ENCODE data around the gene BLOC1S1. TPM values are rescaled to one million over a fixed set of nuclear protein-coding genes. Genes with fewer than 3 reads are reported as not detected.
A peak's percentile ranks its signal among the peaks of the same experiment; 100 is the strongest.

The BLOC1S1 gene
- total and polyA plus RNA-seq, 2 of the 4 experiments (the other 2 are of a cell fraction) = 128 to 285 TPM

- intact Hi-C loops (cut with micrococcal nuclease) = loop anchor here (5.0 kb wide), 2 partner anchors 73 to 188 kb away; partner anchors contain the start of genes DGKA, ORMDL2 and SARNP
- H3K27ac ChIP-seq (ENCODE audit: insufficient read depth, low read length) = 0 out of 2 replicates have a peak overlapping the region, but pooled peaks have one; percentile 5
These were observed 28.6 kb downstream of the BLOC1S1 start for GRCh38 chr12:55744340-55745030.

More at GRCh38 chr12:55744340-55745030, 28.6 kb downstream of the BLOC1S1 start:
- H3K4ac ChIP-seq (ENCODE audit: low read depth, low read length) = peak overlapping the region; percentile 14; the same call in 1 of the 2 replicates
- no peaks in the 10 kb centered on the region for H3K9me3 ChIP-seq (ENCODE audit: control insufficient read depth, insufficient read depth, low read length)
- peak overlapping the region; percentile 92 for H2AFZ ChIP-seq (replicated peaks; ENCODE audit: low read length, poor library complexity)
- H3K4me1 ChIP-seq (ENCODE audit: control insufficient read depth, insufficient read depth, low read length) = peaks cover 15% of the 10 kb centered on the region
- ChIA-PET CTCF (interaction anchor here (0.8 to 1.8 kb wide), 3 partner anchors 52 to 191 kb away, joined by 3 to 5 read pairs (median 3); no protein-coding TSS in a partner anchor), POLR2A (ENCODE audit: unreplicated experiment) (no interaction called here)
- H2BK20ac ChIP-seq (ENCODE audit: low read depth, low read length) = no peak overlapping the region
- in situ Hi-C loops (cut with MboI; ENCODE audit: low sequenced_read_pairs) = no loop called here
- H3K18ac ChIP-seq (ENCODE audit: low read depth, low read length) = no peak overlapping the region
- H4K8ac ChIP-seq (ENCODE audit: low read depth in 2 of 2, low read length in 2 of 2) = no peak overlapping the region
- H4K91ac ChIP-seq (ENCODE audit: insufficient read depth, low read depth, low read length) = no peak overlapping the region
- peak overlapping the region; percentile 55; the same call in 1 of the 2 replicates for H3K14ac ChIP-seq (replicated peaks; ENCODE audit: low read depth, low read length)
- H3K56ac ChIP-seq (ENCODE audit: extremely low read depth, insufficient read depth, low read length) = no peak overlapping the region
- DNase-seq (no peak), ATAC-seq (ENCODE audit: low read depth) (peak; percentile 1; the same call in 1 of the 2 replicates)
- H2BK5ac ChIP-seq (ENCODE audit: low read depth, low read length, poor library complexity, severe bottlenecking) = no peak overlapping the region
- no peak overlapping the region for H2AK5ac ChIP-seq (ENCODE audit: low read depth, low read length)
- H3K4me3 ChIP-seq (ENCODE audit: insufficient read depth, low read depth, low read length) = peak overlapping the region; percentile 97
- no peak for TF ChIP-seq RAD21 (IDR thresholded peaks at IDR 0.05; ENCODE audit: low read length)
- TF ChIP-seq MAFK (IDR thresholded peaks at IDR 0.05; ENCODE audit: low read depth, low read length) = no peak
- TF ChIP-seq RCOR1 (IDR thresholded peaks at IDR 0.05; ENCODE audit: insufficient replicate concordance, low read length) = no peak
- no peak for TF ChIP-seq MAZ (IDR thresholded peaks at IDR 0.05; ENCODE audit: borderline replicate concordance, low read depth, low read length)
- TF ChIP-seq POLR2A (IDR thresholded peaks at IDR 0.05; ENCODE audit: low read depth, low read length) = no peak
- TF ChIP-seq BHLHE40 (IDR thresholded peaks at IDR 0.05; ENCODE audit: low read depth, low read length) = no peak
- no peak for TF ChIP-seq RFX5 (IDR thresholded peaks at IDR 0.05; ENCODE audit: low read depth, low read length)
- TF ChIP-seq ELK1 (IDR thresholded peaks at IDR 0.05; ENCODE audit: borderline replicate concordance, low read depth, low read length) = no peak
- TF ChIP-seq CTCF (conservative IDR thresholded peaks at IDR 0.05; ENCODE audit: low read depth, low read length) = no peak
- TF ChIP-seq, protein P1, sequence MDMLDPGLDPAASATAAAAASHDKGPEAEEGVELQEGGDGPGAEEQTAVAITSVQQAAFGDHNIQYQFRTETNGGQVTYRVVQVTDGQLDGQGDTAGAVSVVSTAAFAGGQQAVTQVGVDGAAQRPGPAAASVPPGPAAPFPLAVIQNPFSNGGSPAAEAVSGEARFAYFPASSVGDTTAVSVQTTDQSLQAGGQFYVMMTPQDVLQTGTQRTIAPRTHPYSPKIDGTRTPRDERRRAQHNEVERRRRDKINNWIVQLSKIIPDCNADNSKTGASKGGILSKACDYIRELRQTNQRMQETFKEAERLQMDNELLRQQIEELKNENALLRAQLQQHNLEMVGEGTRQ (IDR thresholded peaks at IDR 0.05; ENCODE audit: low read depth, low read length) = no peak
- dilution Hi-C loops (cut with HindIII; ENCODE audit: low sequenced_read_pairs, unreplicated experiment) = no loop called here
- no TSS peak for BruUV-seq (replicated peaks)
- H3K9me1 ChIP-seq (ENCODE audit: insufficient read depth, low read length) = peaks cover 9% of the 10 kb centered on the region; the same call in 1 of the 2 replicates
- H2BK15ac ChIP-seq (ENCODE audit: low read depth, low read length) = no peak overlapping the region
- H4K20me1 ChIP-seq (ENCODE audit: insufficient read depth, low read length) = peaks cover 7% of the 10 kb centered on the region
- H4K5ac ChIP-seq (ENCODE audit: low read depth, low read length) = no peak overlapping the region
- H3K9ac ChIP-seq (ENCODE audit: low read depth, low read length) = peak overlapping the region; percentile 84
- no peaks in the 10 kb centered on the region for H3K27me3 ChIP-seq (ENCODE audit: control insufficient read depth, insufficient read depth, low read length)
- no peak overlapping the region for H2BK120ac ChIP-seq (ENCODE audit: low read depth, low read length)
- H2AK9ac ChIP-seq (replicated peaks; ENCODE audit: low read depth, low read length, poor library complexity) = peak overlapping the region; percentile 7
- peak overlapping the region; percentile 94 for H3K23ac ChIP-seq (ENCODE audit: low read depth, low read length)
- H3K79me1 ChIP-seq (ENCODE audit: low read depth in 1 of 2, low read length in 2 of 2) = peaks cover 2 to 30% of the 10 kb centered on the region in 2 experiments; a peak in 2 of 4 replicates
- peak overlapping the region; percentile 99 for H3K4me2 ChIP-seq (ENCODE audit: low read depth, low read length)
- H3K36me3 ChIP-seq (ENCODE audit: control insufficient read depth, insufficient read depth, low read length) = peaks cover 9% of the 10 kb centered on the region
- WGBS, 2 experiments (ENCODE audit: extremely low coverage in 2 of 2, insufficient read length in 1 of 2) = 0% methylated on average over 1 of the region's 11 CpGs; no CpG with 5 or more reads in 1 of the 2 experiments

Measured in IMR-90 (cell line).